Measurements from ENCODE around the gene M1AP. TPM values are rescaled to one million over a fixed set of nuclear protein-coding genes. Genes with fewer than 3 reads are reported as not detected.

M1AP gene
- total and polyA plus RNA-seq, 11 donors: 0.07 to 0.88 (median 0.21) TPM; not detected in 6

DNA sequence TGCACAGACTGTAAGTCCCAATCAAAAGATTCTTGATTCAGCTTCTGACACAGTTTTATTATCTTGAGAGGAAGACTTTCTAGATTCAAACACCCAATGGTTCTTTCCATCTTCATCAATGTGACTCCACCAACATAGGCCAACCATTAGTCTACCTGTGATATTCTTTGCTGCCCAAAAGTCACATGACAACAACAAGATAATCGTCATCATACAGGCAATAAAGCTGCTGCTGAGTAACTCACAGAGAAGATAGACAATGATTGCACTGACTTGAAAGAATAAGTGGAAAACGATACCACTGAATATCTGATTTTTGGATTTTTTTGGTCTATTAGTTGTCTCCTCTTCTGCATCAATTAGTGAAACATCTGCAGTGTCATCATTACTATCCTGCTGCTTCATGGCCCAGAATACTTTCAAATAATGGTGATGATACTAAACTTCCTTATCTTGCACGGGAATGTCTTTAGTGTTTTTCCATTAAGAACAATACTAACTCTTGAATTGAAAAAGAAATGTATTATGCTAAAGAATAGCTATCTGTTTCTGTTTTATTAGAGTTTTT is 19.5 kb downstream of the M1AP start:
- H3K36me3 ChIP-seq: no peaks in the 10 kb centered on the region
- intact Hi-C loops (cut with DNase I): no loop called here
- H3K9me3 ChIP-seq: no peaks in the 10 kb centered on the region
- no peak for DNase-seq
- H3K27me3 ChIP-seq: no peaks in the 10 kb centered on the region
- no peak for TF ChIP-seq POLR2A (IDR thresholded peaks at IDR 0.05)
- TF ChIP-seq, protein P1, sequence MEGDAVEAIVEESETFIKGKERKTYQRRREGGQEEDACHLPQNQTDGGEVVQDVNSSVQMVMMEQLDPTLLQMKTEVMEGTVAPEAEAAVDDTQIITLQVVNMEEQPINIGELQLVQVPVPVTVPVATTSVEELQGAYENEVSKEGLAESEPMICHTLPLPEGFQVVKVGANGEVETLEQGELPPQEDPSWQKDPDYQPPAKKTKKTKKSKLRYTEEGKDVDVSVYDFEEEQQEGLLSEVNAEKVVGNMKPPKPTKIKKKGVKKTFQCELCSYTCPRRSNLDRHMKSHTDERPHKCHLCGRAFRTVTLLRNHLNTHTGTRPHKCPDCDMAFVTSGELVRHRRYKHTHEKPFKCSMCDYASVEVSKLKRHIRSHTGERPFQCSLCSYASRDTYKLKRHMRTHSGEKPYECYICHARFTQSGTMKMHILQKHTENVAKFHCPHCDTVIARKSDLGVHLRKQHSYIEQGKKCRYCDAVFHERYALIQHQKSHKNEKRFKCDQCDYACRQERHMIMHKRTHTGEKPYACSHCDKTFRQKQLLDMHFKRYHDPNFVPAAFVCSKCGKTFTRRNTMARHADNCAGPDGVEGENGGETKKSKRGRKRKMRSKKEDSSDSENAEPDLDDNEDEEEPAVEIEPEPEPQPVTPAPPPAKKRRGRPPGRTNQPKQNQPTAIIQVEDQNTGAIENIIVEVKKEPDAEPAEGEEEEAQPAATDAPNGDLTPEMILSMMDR (IDR thresholded peaks at IDR 0.05): no peak
- 56 to 70% (median 64%) methylated on average over 3 of the region's 3 CpGs for WGBS, 4 donors
- no peak overlapping the region for H3K4me3 ChIP-seq
- H3K4me1 ChIP-seq: no peaks in the 10 kb centered on the region
- H3K27ac ChIP-seq: no peak overlapping the region
- no peak for ATAC-seq

DNA sequence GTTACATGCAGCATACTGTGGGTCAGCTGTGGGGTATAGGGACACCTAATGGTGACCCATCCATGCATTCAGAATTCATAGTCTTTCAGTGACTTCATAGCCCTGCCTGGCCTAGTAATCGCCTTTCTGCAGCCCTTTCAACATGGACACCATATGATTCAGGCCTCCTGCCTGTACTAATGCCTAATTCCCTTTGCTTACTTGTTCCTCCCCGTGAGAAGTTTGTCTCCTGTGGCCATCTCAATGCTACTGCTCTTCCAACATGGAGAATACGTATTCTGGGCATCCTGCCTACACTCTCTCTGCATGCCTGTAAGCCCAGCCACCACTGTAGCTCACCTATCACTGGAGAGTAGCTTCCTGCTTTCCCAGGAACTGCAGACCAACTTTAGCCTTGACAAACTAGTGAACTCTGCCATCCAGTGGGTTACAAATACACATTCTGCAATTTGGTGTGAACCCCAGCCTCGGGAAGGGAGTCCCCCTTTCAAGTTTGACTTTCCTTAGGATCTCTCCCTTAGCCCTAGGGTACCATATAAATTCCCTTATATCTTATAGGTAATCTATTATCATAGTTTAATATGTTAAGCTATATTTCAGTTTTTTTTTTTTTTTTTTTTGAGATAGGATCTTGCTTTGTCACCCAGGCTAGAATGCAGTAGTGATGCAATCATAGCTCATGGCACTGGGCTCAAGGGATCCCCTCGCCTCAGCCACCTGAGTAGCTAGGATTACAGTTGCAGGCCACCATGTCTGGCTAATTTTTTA is 22.3 kb downstream of the M1AP start:
- ATAC-seq (peak in 1 of 4 donors; percentile 44), DNase-seq (no peak)
- H3K9me3 ChIP-seq: no peaks in the 10 kb centered on the region
- no peaks in the 10 kb centered on the region for H3K27me3 ChIP-seq
- 79 to 83% (median 81%) methylated on average over 5 of the region's 5 CpGs for WGBS, 4 donors
- no peak overlapping the region for H3K27ac ChIP-seq
- no peak overlapping the region for H3K4me3 ChIP-seq
- H3K4me1 ChIP-seq: no peaks in the 10 kb centered on the region
- no peaks in the 10 kb centered on the region for H3K36me3 ChIP-seq
- intact Hi-C loops (cut with DNase I): no loop called here
- no peak for TF ChIP-seq POLR2A (IDR thresholded peaks at IDR 0.05)
- TF ChIP-seq, protein P1 (IDR thresholded peaks at IDR 0.05): no peak

DNA sequence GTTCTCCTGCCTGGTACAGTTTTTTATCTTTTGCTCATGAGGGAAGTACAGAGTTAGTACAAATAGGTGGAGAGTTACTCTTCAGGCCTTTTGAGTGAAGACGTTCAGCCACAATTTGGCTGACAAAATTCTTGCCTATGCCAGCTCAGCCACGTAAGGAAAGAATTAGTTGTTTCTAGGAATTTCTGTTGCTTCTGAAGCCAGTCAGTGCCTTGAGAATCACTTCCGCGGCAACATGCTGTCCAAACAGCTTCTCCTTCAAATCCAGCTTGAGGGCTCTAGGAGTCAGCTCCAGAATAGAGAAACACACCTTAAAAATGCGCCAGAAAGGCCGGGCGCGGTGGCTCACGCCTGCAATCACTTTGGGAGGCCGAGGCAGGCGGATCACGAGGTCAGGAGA is 27.5 kb downstream of the M1AP start:
- H3K4me3 ChIP-seq: no peak overlapping the region
- WGBS, 4 donors: 89 to 92% (median 90%) methylated on average over 12 of the region's 12 CpGs
- H3K9me3 ChIP-seq: no peaks in the 10 kb centered on the region
- ATAC-seq: no peak
- TF ChIP-seq, protein P1 (IDR thresholded peaks at IDR 0.05): no peak
- no peak for TF ChIP-seq POLR2A (IDR thresholded peaks at IDR 0.05)
- H3K27ac ChIP-seq: no peak overlapping the region
- H3K4me1 ChIP-seq: peaks cover 0 to 10% (median 0%) of the 10 kb centered on the region in 12 donors
- H3K36me3 ChIP-seq: no peaks in the 10 kb centered on the region
- intact Hi-C loops (cut with DNase I): no loop called here
- H3K27me3 ChIP-seq: peaks cover 0 to 19% (median 0%) of the 10 kb centered on the region in 9 donors
- no peak for DNase-seq

DNA sequence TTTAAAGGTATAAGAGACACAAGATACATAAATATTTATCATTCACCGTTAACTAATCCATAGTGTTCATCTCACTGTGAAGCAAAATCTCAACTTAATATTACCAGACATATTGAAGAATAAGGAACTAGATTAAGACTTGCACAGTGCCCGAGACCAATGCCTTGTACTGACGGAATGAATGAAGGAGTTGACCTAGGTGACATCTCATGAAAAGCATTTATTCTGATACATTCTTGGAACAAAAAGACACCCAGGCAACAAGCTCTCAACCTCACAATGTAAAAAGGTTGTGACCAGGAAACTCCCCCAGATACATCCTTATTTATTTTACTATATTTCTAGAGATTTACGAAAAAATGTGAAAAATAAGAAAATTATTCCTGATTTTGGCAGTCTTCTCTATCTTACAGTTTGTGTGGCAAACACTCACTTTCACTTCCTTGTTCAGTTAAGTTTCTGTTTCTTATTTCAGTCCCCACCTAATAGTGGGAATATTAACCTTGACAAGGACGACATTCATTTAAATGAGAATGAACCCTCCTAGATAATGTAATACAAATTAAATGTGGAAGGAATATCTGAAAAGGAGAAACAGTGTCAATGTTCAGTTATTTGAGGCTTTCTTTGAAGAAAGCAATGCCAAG is 28.4 kb downstream of the M1AP start:
- intact Hi-C loops (cut with DNase I): no loop called here
- no peak for DNase-seq
- TF ChIP-seq, protein P1 (IDR thresholded peaks at IDR 0.05): no peak
- TF ChIP-seq POLR2A (IDR thresholded peaks at IDR 0.05): no peak
- no peak overlapping the region for H3K4me3 ChIP-seq
- no peak overlapping the region for H3K27ac ChIP-seq
- ATAC-seq: no peak
- peaks cover 0 to 10% (median 0%) of the 10 kb centered on the region in 12 donors for H3K4me1 ChIP-seq
- WGBS, 4 donors: 75 to 85% (median 82%) methylated on average over 5 of the region's 5 CpGs
- no peaks in the 10 kb centered on the region for H3K9me3 ChIP-seq
- no peaks in the 10 kb centered on the region for H3K36me3 ChIP-seq
- H3K27me3 ChIP-seq: peaks cover 0 to 27% (median 2%) of the 10 kb centered on the region in 9 donors

Data from heart left ventricle (tissue), 16 donors.